OCI-LY3 (cell line): ENCODE data around the gene PHOX2B.

Source experiments
- H2AFZ ChIP-seq: fragments of 200-600, 300-600 bp; shearing (Covaris generic); 2 replicates; pipeline ENCODE4 v1.6.0; 2014; ENCODE audit warnings: antibody characterized with exemption, low read depth, low read length
- H3K27ac ChIP-seq: fragments of 200-600, 300-600 bp; sonication (generic); 2 replicates; pipeline ENCODE4 v1.5.1; 2014; ENCODE audit warnings: mild to moderate bottlenecking, low read length, moderate library complexity, mixed read lengths
- H3K27me3 ChIP-seq: fragments of 200-600, 300-600 bp; sonication (generic); 2 replicates; pipeline ENCODE4 v1.6.1; 2014; ENCODE audit warnings: low read depth, low read length, mixed read lengths
- H3K36me3 ChIP-seq: fragments of 200-600, 300-600 bp; sonication (generic); replicated peaks from 2 replicates; pipeline ENCODE3; 2014; ENCODE audit warnings: low read depth, low read length, mixed read lengths
- H3K4me1 ChIP-seq: fragments of 300-600, 200-600 bp; sonication (generic); 2 replicates; pipeline ENCODE4 v1.6.1; 2014; ENCODE audit warnings: low read length, mixed read lengths
- H3K4me2 ChIP-seq: fragments of 200-600, 300-600 bp; sonication (generic); 2 replicates; pipeline ENCODE4 v1.6.1; 2014; ENCODE audit warnings: low read length, mixed read lengths
- H3K4me3 ChIP-seq: fragments of 300-600, 200-600 bp; sonication (generic); 2 replicates; pipeline ENCODE4 v1.5.1; 2014; ENCODE audit warnings: antibody characterized with exemption, mild to moderate bottlenecking, low read length, moderate library complexity
- H3K79me2 ChIP-seq: fragments of 300-600, 200-600 bp; shearing (Covaris generic); 2 replicates; pipeline ENCODE4 v1.6.1; 2014; ENCODE audit warnings: mild to moderate bottlenecking, low read length, mixed read lengths
- H3K9ac ChIP-seq: fragments of 300-600, 200-600 bp; shearing (Covaris generic); 2 replicates; pipeline ENCODE4 v1.6.0; 2014; ENCODE audit warnings: mild to moderate bottlenecking, low read length, moderate library complexity
- H3K9me3 ChIP-seq: fragments of 200-600, 300-600 bp; shearing (Covaris generic); 2 replicates; pipeline ENCODE4 v1.6.1; 2014; ENCODE audit warnings: low read length, mixed read lengths; ENCODE audit not compliant: insufficient read depth
- H4K20me1 ChIP-seq: fragments of 200-600, 300-600 bp; sonication (generic); 2 replicates; pipeline ENCODE4 v1.6.1; 2016; ENCODE audit warnings: low read length, mixed read lengths; ENCODE audit not compliant: insufficient read depth
- EZH2phosphoT487 ChIP-seq: fragments of 200-600 bp; shearing (Covaris generic); IDR thresholded peaks from 2 replicates; pipeline ENCODE4 v1.6.1; 2018; ENCODE audit warnings: antibody characterized with exemption, mixed run types, low read depth
- TF ChIP-seq, protein P1 (sequence below): fragments of 200-600, 300-600 bp; sonication (generic); IDR thresholded peaks from 2 replicates; pipeline ENCODE4 v1.5.1; 2014; ENCODE audit warnings: antibody characterized with exemption, low read length, low read depth

The PHOX2B gene

GRCh38 chr4:41725254-41725653 lies 23.3 kb downstream of the PHOX2B start:
- no peak for TF ChIP-seq EZH2phosphoT487
- TF ChIP-seq, protein P1, sequence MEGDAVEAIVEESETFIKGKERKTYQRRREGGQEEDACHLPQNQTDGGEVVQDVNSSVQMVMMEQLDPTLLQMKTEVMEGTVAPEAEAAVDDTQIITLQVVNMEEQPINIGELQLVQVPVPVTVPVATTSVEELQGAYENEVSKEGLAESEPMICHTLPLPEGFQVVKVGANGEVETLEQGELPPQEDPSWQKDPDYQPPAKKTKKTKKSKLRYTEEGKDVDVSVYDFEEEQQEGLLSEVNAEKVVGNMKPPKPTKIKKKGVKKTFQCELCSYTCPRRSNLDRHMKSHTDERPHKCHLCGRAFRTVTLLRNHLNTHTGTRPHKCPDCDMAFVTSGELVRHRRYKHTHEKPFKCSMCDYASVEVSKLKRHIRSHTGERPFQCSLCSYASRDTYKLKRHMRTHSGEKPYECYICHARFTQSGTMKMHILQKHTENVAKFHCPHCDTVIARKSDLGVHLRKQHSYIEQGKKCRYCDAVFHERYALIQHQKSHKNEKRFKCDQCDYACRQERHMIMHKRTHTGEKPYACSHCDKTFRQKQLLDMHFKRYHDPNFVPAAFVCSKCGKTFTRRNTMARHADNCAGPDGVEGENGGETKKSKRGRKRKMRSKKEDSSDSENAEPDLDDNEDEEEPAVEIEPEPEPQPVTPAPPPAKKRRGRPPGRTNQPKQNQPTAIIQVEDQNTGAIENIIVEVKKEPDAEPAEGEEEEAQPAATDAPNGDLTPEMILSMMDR = peak; percentile 41
- Histone ChIP-seq H3K36me3 (peaks cover 21% of the 10 kb centered on the region), H4K20me1 (no peaks in the 10 kb centered on the region)

GRCh38 chr4:41723286-41723685 lies 25.2 kb downstream of the PHOX2B start:
- H3K27me3 ChIP-seq = no peaks in the 10 kb centered on the region
- H3K4me1 ChIP-seq = peaks cover 24% of the 10 kb centered on the region
- no peak overlapping the region for H3K4me3 ChIP-seq
- H3K9me3 ChIP-seq = peaks cover 12% of the 10 kb centered on the region
- H3K4me2 ChIP-seq = no peak overlapping the region
- no peak overlapping the region for H3K27ac ChIP-seq
- no peaks in the 10 kb centered on the region for H3K79me2 ChIP-seq
- no peaks in the 10 kb centered on the region for H4K20me1 ChIP-seq
- no peak for TF ChIP-seq EZH2phosphoT487
- TF ChIP-seq, protein P1 = no peak
- H3K9ac ChIP-seq = no peak overlapping the region
- no peak overlapping the region for H2AFZ ChIP-seq
- peaks cover 21% of the 10 kb centered on the region for H3K36me3 ChIP-seq

More at GRCh38 chr4:41725254-41725653, 23.3 kb downstream of the PHOX2B start:
- Histone ChIP-seq H3K9me3 (peaks cover 12% of the 10 kb centered on the region), H3K4me3 (no peak overlapping the region), H3K79me2 (no peaks in the 10 kb centered on the region), H2AFZ (no peak overlapping the region), H3K9ac (no peak overlapping the region), H3K27ac (no peak overlapping the region), H3K27me3 (no peaks in the 10 kb centered on the region), H3K4me2 (no peak overlapping the region), H3K4me1 (peaks cover 44% of the 10 kb centered on the region)

- no peak overlapping the region for H3K4me3 ChIP-seq
- H3K36me3 ChIP-seq = peaks cover 21% of the 10 kb centered on the region
- H3K79me2 ChIP-seq = no peaks in the 10 kb centered on the region
- no peaks in the 10 kb centered on the region for H3K27me3 ChIP-seq
- no peak for TF ChIP-seq EZH2phosphoT487
- TF ChIP-seq, protein P1 = no peak
- no peak overlapping the region for H3K27ac ChIP-seq
- H2AFZ ChIP-seq = no peak overlapping the region
- H3K4me1 ChIP-seq = peaks cover 13% of the 10 kb centered on the region
- H4K20me1 ChIP-seq = no peaks in the 10 kb centered on the region
- H3K9me3 ChIP-seq = peaks cover 12% of the 10 kb centered on the region
- no peak overlapping the region for H3K4me2 ChIP-seq
- no peak overlapping the region for H3K9ac ChIP-seq
Observed at GRCh38 chr4:41722181-41722580, 26.3 kb downstream of the PHOX2B start.

DNA sequence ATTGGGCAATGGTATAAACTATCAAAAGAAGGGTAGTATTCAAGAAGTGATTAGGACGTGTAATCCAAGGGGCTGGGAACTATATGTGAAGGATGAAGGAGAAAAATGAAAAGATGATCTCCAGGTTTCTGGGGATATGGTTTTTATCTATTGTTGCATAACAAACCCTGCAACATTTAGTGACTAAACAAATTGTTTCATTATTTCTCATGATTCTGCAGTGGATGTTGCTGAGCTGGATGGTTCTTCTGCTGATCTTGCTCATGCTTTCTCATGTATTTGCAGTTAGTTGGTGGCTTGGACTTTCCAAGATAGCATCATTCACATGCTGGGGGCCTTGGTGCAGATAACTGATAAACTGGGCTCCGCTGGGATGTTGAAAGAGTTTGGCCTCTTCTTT lies 29.1 kb downstream of the PHOX2B start:
- H3K9ac ChIP-seq = no peak overlapping the region
- H3K27me3 ChIP-seq = no peaks in the 10 kb centered on the region
- TF ChIP-seq, protein P1 = no peak
- TF ChIP-seq EZH2phosphoT487 = no peak
- no peaks in the 10 kb centered on the region for H3K4me1 ChIP-seq
- H3K9me3 ChIP-seq = no peaks in the 10 kb centered on the region; the same call in 1 of the 2 replicates
- H2AFZ ChIP-seq = no peak overlapping the region
- no peak overlapping the region for H3K27ac ChIP-seq
- H3K79me2 ChIP-seq = no peaks in the 10 kb centered on the region
- H4K20me1 ChIP-seq = no peaks in the 10 kb centered on the region
- no peak overlapping the region for H3K4me3 ChIP-seq
- H3K36me3 ChIP-seq = no peaks in the 10 kb centered on the region
- H3K4me2 ChIP-seq = no peak overlapping the region
